Neutrophil (primary cell): Measurements from ENCODE around the gene ZC3H4.

Experiments used
- H3K27ac ChIP-seq: fragments of 200-600 bp; sonication (generic); 2 replicates; pipeline ENCODE4 v1.5.1; 2016; ENCODE audit warnings: mild to moderate bottlenecking, moderate library complexity
- H3K27me3 ChIP-seq: fragments of 200-600 bp; sonication (generic); 2 replicates; pipeline ENCODE4 v1.6.0; 2016; ENCODE audit warnings: mild to moderate bottlenecking
- H3K36me3 ChIP-seq: fragments of 200-600 bp; sonication (generic); 2 replicates; pipeline ENCODE4 v1.5.1; 2017
- H3K4me1 ChIP-seq, 2 experiments: fragments of 200-600 bp in 1 of 2; sonication (generic) in 1 of 2; 1 replicate in 1 of 2; 2 replicates in 1 of 2; pipeline versions ENCODE4 v1.5.1 to v1.6.1; 2013 to 2016; ENCODE audit warnings: low read depth in 1 of 2, low read length in 1 of 2, mild to moderate bottlenecking in 1 of 2, moderate library complexity in 1 of 2; ENCODE audit not compliant: control insufficient read depth in 1 of 2, insufficient read depth in 1 of 2
- H3K4me3 ChIP-seq, 2 experiments: fragments of 200-600 bp in 1 of 2; sonication (generic) in 1 of 2; 1 replicate in 1 of 2; 2 replicates in 1 of 2; pipeline ENCODE4 v1.5.1; 2013 to 2016; ENCODE audit warnings: low read depth in 1 of 2, low read length in 1 of 2, mild to moderate bottlenecking in 1 of 2, moderate library complexity in 1 of 2
- H3K9me3 ChIP-seq: fragments of 200-600 bp; sonication (generic); 2 replicates; pipeline ENCODE4 v1.5.1; 2016
- CTCF ChIP-seq: fragments of 200-600 bp; sonication (generic); IDR thresholded peaks from 2 replicates; pipeline ENCODE4 v1.5.1; 2016; ENCODE audit warnings: antibody characterized with exemption

The ZC3H4 gene

GRCh38 chr19:47152205-47152604 is 38.6 kb upstream of the ZC3H4 start:
- Histone ChIP-seq H3K4me1 (peaks cover 10 to 11% of the 10 kb centered on the region in 2 experiments), H3K36me3 (peaks cover 32% of the 10 kb centered on the region), H3K27me3 (no peaks in the 10 kb centered on the region), H3K4me3 (no peak overlapping the region), H3K27ac (no peak overlapping the region), H3K9me3 (no peaks in the 10 kb centered on the region)
- TF ChIP-seq CTCF: no peak

- H3K4me1 ChIP-seq: peaks cover 4 to 5% of the 10 kb centered on the region in 2 experiments
- TF ChIP-seq CTCF: no peak
- no peak overlapping the region for H3K27ac ChIP-seq
- H3K4me3 ChIP-seq: no peak overlapping the region
- H3K36me3 ChIP-seq: peaks cover 35% of the 10 kb centered on the region
- no peaks in the 10 kb centered on the region for H3K27me3 ChIP-seq
- no peaks in the 10 kb centered on the region for H3K9me3 ChIP-seq
Observed at GRCh38 chr19:47151627-47152026, 38.1 kb upstream of the ZC3H4 start.

- Histone ChIP-seq H3K9me3 (no peaks in the 10 kb centered on the region), H3K27me3 (no peaks in the 10 kb centered on the region), H3K36me3 (peaks cover 53% of the 10 kb centered on the region), H3K4me3 (no peak overlapping the region), H3K4me1 (peaks cover 0 to under 1% of the 10 kb centered on the region in 2 experiments), H3K27ac (no peak overlapping the region)
- TF ChIP-seq CTCF: no peak
Observed at GRCh38 chr19:47146920-47147319, 33.3 kb upstream of the ZC3H4 start.

GRCh38 chr19:47145639-47146486 is 32.3 kb upstream of the ZC3H4 start:
- H3K36me3 ChIP-seq: peaks cover 45% of the 10 kb centered on the region
- no peak overlapping the region for H3K4me3 ChIP-seq
- H3K27ac ChIP-seq: no peak overlapping the region
- no peaks in the 10 kb centered on the region for H3K27me3 ChIP-seq
- no peaks in the 10 kb centered on the region for H3K9me3 ChIP-seq
- no peak for TF ChIP-seq CTCF
- H3K4me1 ChIP-seq: peaks cover 0 to 8% of the 10 kb centered on the region in 2 experiments

- Histone ChIP-seq H3K27ac (no peak overlapping the region), H3K4me3 (no peak overlapping the region), H3K27me3 (no peaks in the 10 kb centered on the region), H3K36me3 (peaks cover 37% of the 10 kb centered on the region), H3K4me1 (peaks cover 0 to 8% of the 10 kb centered on the region in 2 experiments), H3K9me3 (no peaks in the 10 kb centered on the region)
- no peak for TF ChIP-seq CTCF
Observed at GRCh38 chr19:47144630-47145029, 31.1 kb upstream of the ZC3H4 start.
